NCI-H2196 (cell line): Measurements from ENCODE around the gene ST6GALNAC5.

Experiments
- DNase-seq: peaks from one replicate; lab custom pipeline; 2025; ENCODE audit not compliant: unreplicated experiment; lab: John Stamatoyannopoulos, UW

ST6GALNAC5 gene

GRCh38 chr1:77096496-77097255, 229.4 kb downstream of the ST6GALNAC5 start:
- DNase-seq: no peak

GRCh38 chr1:77100875-77101274, 233.6 kb downstream of the ST6GALNAC5 start:
- DNase-seq: no peak

GRCh38 chr1:77103486-77103885, 236.2 kb downstream of the ST6GALNAC5 start:
- no peak for DNase-seq

- DNase-seq: no peak
These were observed 237.4 kb downstream of the ST6GALNAC5 start for GRCh38 chr1:77104672-77105071.
